GM23338 (cell line): ENCODE data around the gene INPP5A. TPM values are rescaled to one million over a fixed set of nuclear protein-coding genes. Genes with fewer than 3 reads are reported as not detected.

Experiments used
- ATAC-seq: fragments of 200-7000 bp; cut with Tn5 transposase; 3 replicates; pipeline ENCODE4 v1.9.1; 2020
- DNase-seq: peaks from one replicate; pipeline ENCODE4 v3.0.0-alpha.2; 2015; ENCODE audit warnings: low spot score
- H2AFZ ChIP-seq: fragments of 200-600 bp; sonication (generic); 2 replicates; pipeline ENCODE4 v1.8.0; 2016; ENCODE audit warnings: antibody characterized with exemption, mild to moderate bottlenecking, moderate library complexity
- H3F3A ChIP-seq: fragments of 200-600 bp; sonication (generic); replicated peaks from 2 replicates; pipeline ENCODE4 v1.8.0; 2017; ENCODE audit warnings: antibody characterized with exemption, mixed run types, low read depth
- H3K27ac ChIP-seq: fragments of 200-600 bp; sonication (generic); 2 replicates; pipeline ENCODE4 v1.6.1; 2016; ENCODE audit warnings: low read depth
- H3K27me3 ChIP-seq: fragments of 200-600 bp; sonication (generic); 2 replicates; pipeline ENCODE4 v1.8.0; 2016; ENCODE audit warnings: mild to moderate bottlenecking, mixed run types, moderate library complexity; ENCODE audit not compliant: insufficient read depth
- H3K36me3 ChIP-seq: fragments of 200-600 bp; sonication (generic); 2 replicates; pipeline ENCODE4 v1.8.0; 2016; ENCODE audit warnings: mild to moderate bottlenecking; ENCODE audit not compliant: insufficient read depth
- H3K4me1 ChIP-seq: fragments of 200-600 bp; sonication (generic); 2 replicates; pipeline ENCODE4 v1.8.0; 2016; ENCODE audit warnings: mild to moderate bottlenecking, moderate library complexity; ENCODE audit not compliant: insufficient read depth
- H3K4me2 ChIP-seq: fragments of 200-600 bp; sonication (generic); 2 replicates; pipeline ENCODE4 v1.7.1; 2017; ENCODE audit warnings: mixed run types
- H3K4me3 ChIP-seq: fragments of 200-600 bp; sonication (generic); 2 replicates; pipeline ENCODE4 v1.6.1; 2016; ENCODE audit warnings: mixed run types
- H3K79me2 ChIP-seq: fragments of 200-600 bp; sonication (generic); replicated peaks from 2 replicates; pipeline ENCODE4 v1.8.0; 2017; ENCODE audit warnings: mild to moderate bottlenecking; ENCODE audit not compliant: insufficient read depth
- H3K9me2 ChIP-seq: fragments of 200-600 bp; sonication (generic); 2 replicates; pipeline ENCODE4 v1.8.0; 2017; ENCODE audit not compliant: insufficient read depth
- H4K20me1 ChIP-seq: fragments of 200-600 bp; sonication (generic); replicated peaks from 2 replicates; pipeline ENCODE4 v1.8.0; 2017; ENCODE audit warnings: mild to moderate bottlenecking; ENCODE audit not compliant: insufficient read depth
- H3K27ac Mint-ChIP-seq: 2 replicates; pipeline ENCODE4 v1.8.0; 2020; ENCODE audit warnings: inconsistent platforms, mild to moderate bottlenecking, moderate library complexity, mixed read lengths
- H3K27me3 Mint-ChIP-seq: 3 replicates; pipeline ENCODE4 v1.8.0; 2022; ENCODE audit warnings: low read depth, mild to moderate bottlenecking, moderate library complexity, mixed read lengths, inconsistent platforms; ENCODE audit not compliant: insufficient read depth, poor library complexity
- H3K36me3 Mint-ChIP-seq: 3 replicates; pipeline ENCODE4 v1.8.0; 2021; ENCODE audit warnings: low read depth, mild to moderate bottlenecking, inconsistent platforms, moderate library complexity, mixed read lengths
- H3K4me1 Mint-ChIP-seq: 3 replicates; pipeline ENCODE4 v1.8.0; 2020; ENCODE audit warnings: mild to moderate bottlenecking, inconsistent platforms, mixed read lengths
- H3K4me3 Mint-ChIP-seq: 3 replicates; pipeline ENCODE4 v1.8.0; 2021; ENCODE audit warnings: moderate library complexity, mild to moderate bottlenecking, inconsistent platforms, mixed read lengths
- H3K9me3 Mint-ChIP-seq: 3 replicates; pipeline ENCODE4 v1.8.0; 2020; ENCODE audit warnings: moderate library complexity, mild to moderate bottlenecking, inconsistent platforms, mixed read lengths
- CREB1 ChIP-seq: fragments of 250-450 bp; sonication (Bioruptor Pico); IDR thresholded peaks from 2 replicates; pipeline ENCODE4 v1.5.0; 2020; ENCODE audit warnings: low read depth, mild to moderate bottlenecking, moderate library complexity
- ETS1 ChIP-seq: IDR thresholded peaks from 2 replicates; pipeline ENCODE4 v1.6.1; 2016; ENCODE audit warnings: antibody characterized with exemption
- EZH2phosphoT487 ChIP-seq: fragments of 200-600 bp; sonication (generic); IDR thresholded peaks from one replicate; pipeline ENCODE4 v1.8.1; 2018; ENCODE audit warnings: antibody characterized with exemption; ENCODE audit not compliant: unreplicated experiment
- JUNB ChIP-seq: IDR thresholded peaks from one replicate; pipeline ENCODE4 v1.6.1; 2016; ENCODE audit warnings: antibody characterized with exemption; ENCODE audit not compliant: unreplicated experiment
- POLR2AphosphoS5 ChIP-seq: IDR thresholded peaks from 2 replicates; pipeline ENCODE4 v1.6.1; 2016; ENCODE audit warnings: antibody characterized with exemption, low read depth
- REST ChIP-seq: IDR thresholded peaks from one replicate; pipeline ENCODE4 v1.6.1; 2018; ENCODE audit warnings: antibody characterized with exemption; ENCODE audit not compliant: unreplicated experiment
- STAT1 ChIP-seq: IDR thresholded peaks from one replicate; pipeline ENCODE4 v1.6.1; 2016; ENCODE audit warnings: antibody characterized with exemption; ENCODE audit not compliant: unreplicated experiment
- ZNF114 ChIP-seq: fragments of 250-450 bp; sonication (Bioruptor Pico); IDR thresholded peaks from 2 replicates; pipeline ENCODE4 v1.5.0; 2020; ENCODE audit warnings: mild to moderate bottlenecking, moderate library complexity
- ZNF331 ChIP-seq: fragments of 250-450 bp; sonication (Bioruptor Pico); IDR thresholded peaks from 2 replicates; pipeline ENCODE4 v1.5.0; 2020; ENCODE audit warnings: low read depth, mild to moderate bottlenecking, moderate library complexity
- ZNF462 ChIP-seq: fragments of 250-450 bp; sonication (Bioruptor Pico); IDR thresholded peaks from 2 replicates; pipeline ENCODE4 v1.5.0; 2020; ENCODE audit warnings: mild to moderate bottlenecking, moderate library complexity
- polyA plus RNA-seq: library from polyadenylated mRNA; unstranded; fragments of >200 nt; fragmentation: Nextera tagmentation; extraction: Ambion mirVana; gene quantifications from 2 replicates; pipeline ENCODE4 v1.2.1, GENCODE V29; 2016
- total RNA-seq: library from RNA; depleted of rRNA; stranded (reverse); fragments of >200 nt; shearing (Covaris generic); gene quantifications from 2 replicates; pipeline ENCODE4 v1.2.3, GENCODE V29; 2014
- TF ChIP-seq, protein P1 (sequence below), 2 experiments: fragments of 200-600 bp in 1 of 2; sonication (generic) in 1 of 2; conservative IDR thresholded peaks; 2 replicates each; pipeline versions ENCODE4 v1.5.1 to v1.6.1; 2016 to 2017; ENCODE audit warnings: antibody characterized with exemption in 2 of 2, low read depth in 2 of 2, mild to moderate bottlenecking in 2 of 2, moderate library complexity in 1 of 2

Gene INPP5A
- total and polyA plus RNA-seq, 2 experiments from 2014 or later, result 5.9 to 40.6 TPM

DNA sequence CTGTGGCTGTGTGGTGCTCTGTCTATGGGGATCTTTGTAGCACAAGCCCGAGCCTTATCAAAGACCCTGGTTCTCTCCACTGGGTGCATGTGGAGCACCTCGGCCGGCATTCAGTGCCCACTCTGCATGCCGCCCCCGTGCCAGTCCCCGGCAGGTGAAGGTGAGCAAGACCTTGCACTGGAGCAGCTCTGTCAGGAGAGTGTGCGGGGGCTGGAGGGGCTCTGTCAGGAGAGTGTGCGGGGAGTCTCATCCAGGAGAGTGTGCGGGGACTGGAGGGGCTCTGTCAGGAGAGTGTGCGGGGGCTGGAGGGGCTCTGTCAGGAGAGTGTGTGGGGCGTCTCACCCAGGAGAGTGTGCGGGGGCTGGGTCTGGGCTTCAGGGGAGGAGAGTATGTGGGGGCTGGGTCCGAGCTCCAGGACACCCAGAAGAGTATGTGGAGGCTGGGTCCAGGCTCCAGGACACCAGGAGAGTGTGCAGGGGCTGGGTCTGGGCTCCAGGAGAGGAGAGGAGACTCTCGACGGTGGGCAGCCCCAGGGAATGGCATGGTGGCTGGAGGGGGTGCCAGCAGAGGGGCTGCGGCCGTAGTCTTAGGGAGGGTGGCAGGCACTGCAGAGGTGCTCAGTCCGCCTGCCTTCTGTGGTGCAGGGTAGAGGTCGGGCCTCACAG, 40.8 kb downstream of the INPP5A start (continued):
- TF ChIP-seq ZNF462, result no peak
- no peak for TF ChIP-seq ZNF114 (CRISPR knock-in tag)
- no peak for TF ChIP-seq STAT1

DNA sequence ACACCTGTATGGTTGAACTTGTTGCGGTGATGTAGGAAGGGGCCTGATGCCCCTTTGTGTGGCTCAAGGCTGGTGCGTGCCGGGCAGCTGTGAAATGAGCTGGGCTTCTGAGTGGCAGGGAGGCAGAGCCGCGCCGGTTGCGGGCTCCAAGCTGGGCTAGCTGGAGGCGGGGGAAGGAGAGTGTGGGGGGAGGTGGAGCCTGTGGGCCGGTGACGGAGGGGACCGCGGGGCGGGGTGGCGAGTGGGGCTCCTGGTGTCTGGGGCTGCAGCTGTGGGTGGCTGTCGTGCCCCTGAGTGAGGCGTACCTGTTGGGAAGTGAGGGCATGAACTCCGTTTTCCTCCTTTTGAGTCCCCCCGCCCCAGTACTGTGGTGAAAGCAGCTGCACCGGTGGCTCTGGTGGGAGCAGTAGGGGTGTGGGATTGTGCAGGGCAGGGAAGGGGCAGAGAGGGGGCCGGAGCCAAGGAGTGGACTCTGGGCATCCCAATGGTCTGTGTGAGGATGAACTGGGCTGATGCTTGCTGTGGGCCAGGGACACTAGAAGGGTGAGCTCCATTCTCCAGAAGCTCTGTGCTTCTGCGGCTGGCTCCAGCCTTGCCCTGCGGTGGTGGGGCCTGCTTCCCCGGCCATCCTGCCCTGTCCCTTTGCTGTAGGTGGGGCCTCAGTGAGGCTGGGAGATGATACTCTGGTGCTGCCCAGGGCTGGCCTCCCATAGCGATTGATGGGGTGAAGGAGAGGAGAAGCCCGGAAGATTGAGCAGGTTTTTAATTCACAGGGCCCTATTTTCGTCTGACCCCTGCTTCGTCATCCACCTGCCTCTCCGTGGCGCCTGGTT, 41.7 kb downstream of the INPP5A start:
- H3K79me2 ChIP-seq, result peaks cover 17% of the 10 kb centered on the region
- H3K4me1 Mint-ChIP-seq, result peaks cover 29% of the 10 kb centered on the region
- TF ChIP-seq ETS1, result no peak
- TF ChIP-seq, protein P1, sequence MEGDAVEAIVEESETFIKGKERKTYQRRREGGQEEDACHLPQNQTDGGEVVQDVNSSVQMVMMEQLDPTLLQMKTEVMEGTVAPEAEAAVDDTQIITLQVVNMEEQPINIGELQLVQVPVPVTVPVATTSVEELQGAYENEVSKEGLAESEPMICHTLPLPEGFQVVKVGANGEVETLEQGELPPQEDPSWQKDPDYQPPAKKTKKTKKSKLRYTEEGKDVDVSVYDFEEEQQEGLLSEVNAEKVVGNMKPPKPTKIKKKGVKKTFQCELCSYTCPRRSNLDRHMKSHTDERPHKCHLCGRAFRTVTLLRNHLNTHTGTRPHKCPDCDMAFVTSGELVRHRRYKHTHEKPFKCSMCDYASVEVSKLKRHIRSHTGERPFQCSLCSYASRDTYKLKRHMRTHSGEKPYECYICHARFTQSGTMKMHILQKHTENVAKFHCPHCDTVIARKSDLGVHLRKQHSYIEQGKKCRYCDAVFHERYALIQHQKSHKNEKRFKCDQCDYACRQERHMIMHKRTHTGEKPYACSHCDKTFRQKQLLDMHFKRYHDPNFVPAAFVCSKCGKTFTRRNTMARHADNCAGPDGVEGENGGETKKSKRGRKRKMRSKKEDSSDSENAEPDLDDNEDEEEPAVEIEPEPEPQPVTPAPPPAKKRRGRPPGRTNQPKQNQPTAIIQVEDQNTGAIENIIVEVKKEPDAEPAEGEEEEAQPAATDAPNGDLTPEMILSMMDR (conservative IDR thresholded peaks at IDR 0.05; ENCODE audit: low read depth in 2 of 2), result no peak
- TF ChIP-seq CREB1, result no peak
- TF ChIP-seq STAT1, result no peak
- no peak for TF ChIP-seq REST
- no peak for TF ChIP-seq JUNB
- no peak for TF ChIP-seq ZNF331
- no peak for TF ChIP-seq EZH2phosphoT487
- no peak for TF ChIP-seq POLR2AphosphoS5

More for the DNA sequence above, 41.7 kb downstream of the INPP5A start:
- no peak for DNase-seq
- no peaks in the 10 kb centered on the region for H3K36me3 ChIP-seq
- no peak overlapping the region for H3K27ac ChIP-seq
- H3F3A ChIP-seq, result no peaks in the 10 kb centered on the region
- H3K27me3 Mint-ChIP-seq, result peaks cover 9% of the 10 kb centered on the region
- peaks cover 7% of the 10 kb centered on the region; the same call in 1 of the 2 replicates for H3K4me1 ChIP-seq
- no peak overlapping the region for H2AFZ ChIP-seq
- ATAC-seq, result peak; percentile 63
- no peaks in the 10 kb centered on the region; the same call in 2 of the 3 replicates for H3K36me3 Mint-ChIP-seq
- H4K20me1 ChIP-seq, result peaks cover 15% of the 10 kb centered on the region
- no peak overlapping the region for H3K27ac Mint-ChIP-seq
- no peaks in the 10 kb centered on the region for H3K9me3 Mint-ChIP-seq
- no peaks in the 10 kb centered on the region for H3K27me3 ChIP-seq
- no peak overlapping the region; the same call in 2 of the 3 replicates for H3K4me3 Mint-ChIP-seq
- no peak overlapping the region for H3K4me3 ChIP-seq
- no peak overlapping the region for H3K4me2 ChIP-seq
- H3K9me2 ChIP-seq, result no peaks in the 10 kb centered on the region
